ENCODE measurements around the gene TEDDM1. TPM values are rescaled to one million over a fixed set of nuclear protein-coding genes. Genes with fewer than 3 reads are reported as not detected.
"Not testable (repeated sequence)": the region's sequence is repeated elsewhere in the genome, so short reads cannot be mapped to it uniquely, and the experiment has no call there.

Gene TEDDM1
- under 1 TPM; 0.05 to 0.12 (median 0.10) TPM for polyA plus RNA-seq (ENCODE audit: insufficient read length in 4 of 4)

- DNase-seq (ENCODE audit: low read depth in 4 of 4, low spot score in 3 of 4): no peak
These were observed at the start of gene TEDDM1 for GRCh38 chr1:182400567-182400966. TSS of gene TEDDM1 (minus strand) at chr1:182400667. CDS start at chr1:182400485, 182 bp downstream.

DNA sequence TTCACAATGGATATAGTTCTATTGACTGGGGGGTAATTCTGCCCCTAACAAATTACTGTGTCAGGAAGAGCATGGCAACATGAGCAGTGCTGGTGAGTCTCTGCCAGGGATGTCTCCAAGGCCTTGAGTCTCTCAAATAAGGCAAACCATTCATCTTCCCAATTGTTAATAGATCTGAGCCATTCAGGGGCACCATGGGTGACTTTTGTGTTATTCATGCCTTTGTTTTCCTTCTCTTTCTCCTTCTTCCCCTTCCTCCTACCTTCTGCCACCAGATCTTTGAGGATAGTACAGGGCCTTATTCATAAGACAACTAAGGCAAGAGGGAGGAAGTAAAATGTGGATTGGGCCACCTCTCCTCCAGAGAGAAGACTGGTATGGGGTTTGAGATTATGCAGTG lies 49.6 kb upstream of the TEDDM1 start, which contains the start of gene RGSL1:
RGSL1 (plus strand) TSS at position 60 of the 400 bp plus-strand sequence; CDS start at position 80, 20 bp downstream.
- DNase-seq (ENCODE audit: low read depth in 4 of 4, low spot score in 3 of 4): no peak

- DNase-seq (ENCODE audit: low read depth in 4 of 4, low spot score in 3 of 4): no peak
These were observed 47.2 kb upstream of the TEDDM1 start for GRCh38 chr1:182447660-182448059.

GRCh38 chr1:182447124-182447523 lies 46.7 kb upstream of the TEDDM1 start:
- not testable (repeated sequence) for DNase-seq (ENCODE audit: low read depth in 4 of 4, low spot score in 3 of 4)

- no peak for DNase-seq (ENCODE audit: low read depth in 4 of 4, low spot score in 3 of 4)
These were observed 45.7 kb upstream of the TEDDM1 start for GRCh38 chr1:182446033-182446669.

- no peak for DNase-seq (ENCODE audit: low read depth in 4 of 4, low spot score in 3 of 4)
These were observed 44.0 kb upstream of the TEDDM1 start for GRCh38 chr1:182444497-182444896.

- no peak for DNase-seq (ENCODE audit: low read depth in 4 of 4, low spot score in 3 of 4)
These were observed 41.9 kb upstream of the TEDDM1 start for GRCh38 chr1:182442333-182442732.

GRCh38 chr1:182441719-182442118 lies 41.3 kb upstream of the TEDDM1 start:
- no peak for DNase-seq (ENCODE audit: low read depth in 4 of 4, low spot score in 3 of 4)

DNA sequence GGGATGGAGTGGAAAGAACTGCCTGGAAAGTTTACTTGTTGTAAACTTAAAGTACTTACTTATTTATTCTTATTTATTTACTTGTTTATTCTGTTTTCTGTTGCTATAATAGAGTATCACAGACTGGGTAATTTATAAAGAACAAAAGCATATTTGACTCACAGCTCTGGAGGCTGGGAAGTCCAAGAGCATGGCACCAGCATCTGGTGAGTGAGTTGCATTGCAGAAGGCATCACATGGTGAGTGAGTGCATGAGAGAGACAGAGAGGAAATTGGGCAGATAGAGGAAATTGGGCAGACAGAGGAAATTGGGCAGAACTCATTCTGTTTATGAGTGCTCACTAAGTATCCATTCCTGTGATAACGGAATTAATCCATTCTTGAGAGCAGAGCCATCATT lies 37.9 kb upstream of the TEDDM1 start:
- DNase-seq (ENCODE audit: low read depth in 4 of 4, low spot score in 3 of 4): no peak

GRCh38 chr1:182433580-182433979 lies 33.1 kb upstream of the TEDDM1 start:
- no peak for DNase-seq (ENCODE audit: low read depth in 4 of 4, low spot score in 3 of 4)

DNA sequence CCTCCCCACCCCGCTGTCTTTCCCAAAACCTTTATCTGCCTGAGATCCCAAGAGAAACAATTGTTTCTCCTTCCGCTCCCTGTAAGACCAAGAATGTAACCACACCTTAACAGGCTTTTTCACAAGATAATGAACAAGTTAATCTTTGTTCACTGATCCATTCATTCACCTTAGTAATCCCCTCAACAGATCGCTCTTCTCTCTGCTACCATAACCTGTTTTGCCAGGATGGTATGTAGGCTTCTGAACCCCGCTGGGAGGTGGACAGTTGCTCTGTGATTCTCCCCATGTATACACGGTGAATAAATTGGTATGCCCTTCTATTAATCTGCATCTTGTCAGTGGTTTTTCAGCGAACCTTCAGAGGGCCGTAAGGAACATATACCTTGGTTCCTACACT lies 30.8 kb upstream of the TEDDM1 start:
- no peak for DNase-seq (ENCODE audit: low read depth in 4 of 4, low spot score in 3 of 4)

DNA sequence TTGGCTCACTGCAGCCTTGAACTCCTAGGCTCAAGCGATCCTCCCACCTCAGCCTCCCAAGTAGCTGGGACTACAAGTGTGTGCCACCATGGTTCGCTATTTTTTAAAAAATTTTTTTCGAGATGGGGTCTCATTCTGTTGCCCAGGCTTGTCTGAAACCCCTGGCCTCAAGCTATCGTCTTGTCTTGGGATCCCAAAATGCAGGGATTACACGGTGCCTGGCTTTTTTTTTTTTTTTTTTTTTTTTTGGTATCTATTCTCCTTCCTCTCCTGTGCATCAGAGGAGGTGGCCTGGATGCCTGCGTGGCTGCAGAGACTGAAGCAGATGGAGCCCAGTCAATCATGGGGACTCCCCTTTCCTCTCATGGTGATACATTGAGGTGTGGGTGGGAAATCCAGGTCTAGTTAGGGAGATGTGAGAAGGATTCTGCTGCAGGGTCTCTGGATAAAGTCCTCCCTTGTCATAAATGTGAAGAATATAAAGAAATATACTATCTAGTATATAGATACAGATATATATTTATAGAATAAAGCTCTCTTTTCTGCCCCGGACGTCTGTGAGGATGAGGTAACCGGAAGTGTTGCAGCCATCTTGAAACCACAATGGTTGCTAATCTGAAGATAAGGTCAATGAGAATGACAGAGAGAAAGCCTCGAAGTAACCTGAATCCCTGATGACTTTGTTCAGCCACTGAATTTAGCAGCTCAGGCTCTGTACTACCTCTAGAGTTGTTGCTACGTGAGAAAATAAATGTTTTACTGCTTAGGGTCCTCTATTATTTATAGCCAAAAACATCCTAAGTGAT lies 30.0 kb upstream of the TEDDM1 start:
- DNase-seq (ENCODE audit: low read depth in 4 of 4, low spot score in 3 of 4): no peak

- DNase-seq (ENCODE audit: low read depth in 4 of 4, low spot score in 3 of 4): no peak
These were observed 27.6 kb upstream of the TEDDM1 start for GRCh38 chr1:182428043-182428442.

- DNase-seq (ENCODE audit: low read depth in 4 of 4, low spot score in 3 of 4): no peak
These were observed 26.3 kb upstream of the TEDDM1 start for GRCh38 chr1:182426442-182427430.

DNA sequence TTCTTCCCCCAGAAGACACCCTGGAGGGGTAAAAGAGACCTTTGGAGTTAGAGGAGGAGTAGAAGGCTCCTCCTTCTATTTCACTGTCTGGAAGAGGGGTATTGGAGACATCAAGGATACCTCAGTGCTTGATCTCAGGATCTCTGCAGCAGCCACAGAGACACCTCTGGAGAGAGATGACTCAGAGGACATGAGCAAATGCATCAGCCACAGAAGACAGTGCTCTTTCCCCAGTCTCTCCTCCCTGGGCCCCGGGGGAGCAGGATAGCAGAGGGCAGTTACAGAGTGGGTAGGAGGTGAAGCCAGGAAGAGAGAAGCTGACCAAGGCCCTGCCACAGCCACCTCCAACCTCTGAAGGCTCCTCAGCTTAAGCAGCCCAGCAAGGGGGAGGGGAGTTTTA lies 15.3 kb upstream of the TEDDM1 start:
- no peak for DNase-seq (ENCODE audit: low read depth in 4 of 4, low spot score in 3 of 4)

DNA sequence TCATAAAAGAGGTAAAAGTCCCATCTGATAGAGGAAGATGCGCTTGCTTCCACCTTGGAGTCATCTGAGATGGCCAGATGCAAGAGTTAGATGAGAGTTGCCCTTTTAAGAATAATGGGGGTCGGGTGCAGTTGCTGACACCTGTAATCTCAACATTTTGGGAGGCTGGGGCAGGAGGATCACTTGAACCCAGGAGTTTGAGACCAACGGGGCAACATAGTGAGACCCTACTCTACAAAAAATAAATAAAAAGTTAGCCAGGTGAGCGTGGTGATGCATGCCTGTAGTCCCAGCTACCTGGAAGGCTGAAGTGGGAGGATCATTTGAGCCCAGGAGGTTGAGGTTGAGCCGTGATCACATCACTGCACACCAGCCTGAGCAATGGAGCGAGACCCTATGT lies 13.5 kb upstream of the TEDDM1 start:
- no peak for DNase-seq (ENCODE audit: low read depth in 4 of 4, low spot score in 3 of 4)

DNA sequence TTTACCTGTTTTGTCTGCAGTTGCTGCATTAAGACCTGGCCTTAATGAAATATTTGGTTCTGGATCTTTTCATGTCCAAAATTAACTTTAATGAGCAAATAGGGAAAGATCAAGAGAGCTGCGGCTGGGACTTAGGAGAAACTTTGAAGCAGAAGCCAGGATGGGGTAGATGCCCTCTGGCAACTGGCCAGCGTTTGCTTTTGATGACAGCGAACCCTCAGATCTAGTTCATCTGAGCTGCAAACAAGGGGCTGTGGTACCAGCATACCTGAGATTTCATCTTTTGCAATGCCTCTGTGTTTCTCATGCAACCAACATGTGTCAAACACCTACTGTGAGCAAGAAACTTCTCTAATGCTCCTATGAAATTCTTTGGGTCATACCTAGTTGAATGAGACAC lies 13.0 kb upstream of the TEDDM1 start:
- no peak for DNase-seq (ENCODE audit: low read depth in 4 of 4, low spot score in 3 of 4)

DNA sequence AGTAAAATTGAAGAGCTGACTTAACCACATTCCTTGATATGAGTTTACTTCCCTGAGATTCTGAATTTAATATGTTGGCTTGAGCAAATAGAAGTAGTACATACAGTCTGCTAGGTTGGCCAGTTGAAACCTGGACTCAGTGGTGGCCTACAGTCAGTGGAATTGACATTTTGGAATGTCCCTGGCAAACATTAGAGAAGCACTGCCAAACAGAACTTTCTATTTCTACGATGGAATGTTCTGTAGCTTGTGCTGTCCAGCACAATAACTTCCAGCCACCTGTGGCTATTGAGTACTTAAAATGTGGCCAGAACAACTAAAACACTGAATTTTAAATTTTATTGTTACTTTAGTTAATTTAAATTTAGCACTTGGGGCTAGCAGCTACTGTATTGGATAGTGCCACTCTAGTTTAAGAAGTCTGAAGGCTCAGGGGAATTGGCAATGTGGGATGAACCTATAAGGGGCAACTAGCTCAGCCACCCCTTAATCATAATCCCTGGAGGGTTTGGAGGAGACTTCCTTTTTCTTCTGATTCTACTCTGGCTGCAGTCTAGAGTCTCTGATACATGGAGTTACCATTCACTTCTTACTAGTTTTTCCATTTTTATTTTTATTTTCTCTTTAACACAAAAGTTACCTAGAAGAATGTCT lies 10.3 kb upstream of the TEDDM1 start:
- no peak for DNase-seq (ENCODE audit: low read depth in 4 of 4, low spot score in 3 of 4)

- no peak for DNase-seq (ENCODE audit: low read depth in 4 of 4, low spot score in 3 of 4)
These were observed 9.7 kb upstream of the TEDDM1 start for GRCh38 chr1:182410138-182410537.

DNA sequence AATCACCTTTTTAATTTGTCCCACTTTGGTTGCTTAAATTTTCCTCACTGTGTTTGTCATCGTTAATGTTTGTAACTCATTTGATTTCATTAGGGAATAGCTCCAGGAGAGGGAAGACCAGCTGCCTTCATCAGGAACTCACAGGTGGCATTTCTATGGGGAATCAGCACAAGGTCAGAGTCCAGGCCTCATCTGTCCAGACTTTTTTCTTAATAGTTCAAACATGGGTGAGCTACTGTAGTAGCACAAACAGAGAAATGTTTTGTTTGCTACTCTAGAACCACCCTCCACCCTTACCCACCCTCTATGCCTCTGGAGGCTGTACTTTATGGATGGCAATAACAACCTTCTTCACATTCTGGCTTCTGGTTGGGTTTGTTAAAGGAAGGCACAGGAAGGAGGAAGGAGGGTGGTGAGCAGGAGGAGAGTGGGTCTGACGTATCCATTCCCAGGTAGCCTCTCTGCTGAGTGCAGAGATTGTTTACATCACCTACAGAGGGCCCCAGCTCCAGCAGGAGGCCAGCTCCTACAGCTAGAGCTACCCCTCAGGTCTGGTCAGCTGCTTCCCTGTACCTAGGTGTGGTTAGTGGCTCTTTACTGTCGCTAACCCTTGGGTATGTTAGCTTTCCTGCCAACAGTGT lies 8.1 kb upstream of the TEDDM1 start:
- no peak for DNase-seq (ENCODE audit: low read depth in 4 of 4, low spot score in 3 of 4)

Measured in right renal pelvis (tissue), 4 donors.